GM19467 (cell line): Measurements from ENCODE around the gene ITGB4.

Experiments used
- ATAC-seq: cut with Tn5 transposase; IDR thresholded peaks from one replicate; pipeline ENCODE4 v1.9.1; 2021; ENCODE audit warnings: mild to moderate bottlenecking, moderate library complexity; ENCODE audit not compliant: unreplicated experiment

ITGB4 gene

DNA sequence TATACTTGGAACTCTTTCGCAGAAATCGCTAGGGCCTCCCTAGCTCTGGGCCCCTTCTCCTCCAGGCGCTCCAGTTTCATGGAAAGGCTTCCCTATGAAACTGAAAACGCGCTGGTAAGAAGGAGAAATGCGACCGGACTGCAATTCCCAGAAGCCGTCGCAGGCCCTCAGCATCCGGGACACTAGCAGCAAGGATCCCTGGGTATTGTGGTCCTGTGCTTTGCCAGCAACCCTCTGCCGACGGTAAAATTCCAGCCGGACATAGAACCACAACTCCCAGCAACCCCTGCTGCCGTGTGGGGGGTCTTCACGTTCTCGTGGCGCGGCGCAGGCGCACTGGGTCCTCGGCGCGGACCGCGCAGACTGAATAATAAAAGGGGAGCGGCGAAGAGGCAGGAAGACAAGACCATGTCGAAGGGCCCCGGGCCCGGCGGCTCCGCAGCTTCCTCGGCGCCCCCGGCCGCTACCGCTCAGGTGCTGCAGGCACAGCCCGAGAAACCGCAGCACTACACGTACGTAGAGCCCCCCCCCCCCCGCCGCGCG lies 63.3 kb downstream of the ITGB4 start, which contains the start of gene UNK:
TSS of gene UNK (plus strand) at position 334 of the 543 bp plus-strand sequence. CDS start at position 409, 75 bp downstream.
- peak; percentile 67 for ATAC-seq

DNA sequence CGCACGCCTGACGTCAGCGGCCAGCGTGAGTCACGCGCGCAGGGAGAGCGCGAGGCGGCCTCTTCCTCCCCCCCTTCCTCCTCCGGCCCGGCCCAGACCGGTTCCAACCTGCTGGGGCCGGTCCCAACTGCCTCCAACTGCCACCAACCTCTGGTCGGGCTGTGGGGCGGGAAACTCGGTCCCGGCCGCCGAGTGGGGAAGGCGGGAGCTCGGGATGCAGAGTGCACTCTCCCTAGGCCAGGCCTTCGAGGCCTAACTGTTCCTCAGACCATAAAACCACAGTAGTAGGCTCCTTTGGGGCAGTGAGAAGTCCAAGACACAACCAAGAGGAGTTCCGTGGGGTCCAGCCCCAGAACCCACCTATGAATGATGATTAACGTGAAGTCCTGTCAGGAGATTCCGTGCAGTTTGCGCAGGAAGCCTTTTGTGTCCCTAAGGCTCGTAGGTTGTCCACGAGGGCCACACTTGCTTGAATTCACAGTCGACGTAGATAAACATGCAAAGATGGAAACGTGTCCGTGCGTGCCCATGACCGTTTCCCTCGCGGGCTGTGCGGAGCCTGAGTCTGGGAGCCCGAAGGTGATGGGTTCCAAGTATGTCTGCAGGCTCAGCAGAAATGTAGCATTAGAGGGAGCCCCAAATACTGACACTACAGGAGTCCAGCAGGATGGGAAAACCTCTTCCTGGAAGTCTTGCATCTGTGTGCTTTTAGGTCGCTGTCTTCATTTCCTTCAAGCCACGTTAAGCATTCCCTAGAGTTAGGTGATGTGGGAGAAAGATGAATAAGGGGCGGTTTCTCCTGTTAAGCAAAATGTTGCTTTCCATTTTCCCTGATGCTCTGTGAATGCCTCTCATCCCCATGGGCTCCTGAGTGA lies 64.0 kb downstream of the ITGB4 start:
- ATAC-seq, result peak; percentile 53

GRCh38 chr17:75791254-75791653 lies 70.0 kb downstream of the ITGB4 start:
- ATAC-seq, result no peak

GRCh38 chr17:75793460-75793859 lies 72.2 kb downstream of the ITGB4 start:
- no peak for ATAC-seq

- ATAC-seq, result no peak
Measured at GRCh38 chr17:75795820-75796607, 74.8 kb downstream of the ITGB4 start.

DNA sequence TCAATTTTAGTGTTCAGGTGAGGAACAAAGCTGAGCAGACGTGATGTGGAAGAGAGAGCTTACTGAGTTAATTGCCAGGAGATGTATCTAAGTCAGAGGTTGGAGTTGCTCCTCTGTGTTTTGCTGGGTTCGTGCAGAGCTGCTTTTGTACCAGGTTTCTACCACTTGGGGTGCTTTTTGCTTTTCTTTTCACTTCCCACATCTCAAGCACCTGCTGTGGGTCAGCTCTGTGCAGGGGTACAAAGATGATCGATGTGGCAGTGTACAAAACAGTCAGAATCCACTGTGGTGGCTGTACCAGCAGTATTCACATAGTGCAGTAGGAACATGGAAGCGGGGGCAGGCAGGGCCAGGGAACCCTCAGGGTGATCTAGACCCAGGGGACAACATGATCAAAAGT lies 78.1 kb downstream of the ITGB4 start:
- no peak for ATAC-seq

GRCh38 chr17:75803883-75804282 lies 82.6 kb downstream of the ITGB4 start:
- ATAC-seq, result no peak

DNA sequence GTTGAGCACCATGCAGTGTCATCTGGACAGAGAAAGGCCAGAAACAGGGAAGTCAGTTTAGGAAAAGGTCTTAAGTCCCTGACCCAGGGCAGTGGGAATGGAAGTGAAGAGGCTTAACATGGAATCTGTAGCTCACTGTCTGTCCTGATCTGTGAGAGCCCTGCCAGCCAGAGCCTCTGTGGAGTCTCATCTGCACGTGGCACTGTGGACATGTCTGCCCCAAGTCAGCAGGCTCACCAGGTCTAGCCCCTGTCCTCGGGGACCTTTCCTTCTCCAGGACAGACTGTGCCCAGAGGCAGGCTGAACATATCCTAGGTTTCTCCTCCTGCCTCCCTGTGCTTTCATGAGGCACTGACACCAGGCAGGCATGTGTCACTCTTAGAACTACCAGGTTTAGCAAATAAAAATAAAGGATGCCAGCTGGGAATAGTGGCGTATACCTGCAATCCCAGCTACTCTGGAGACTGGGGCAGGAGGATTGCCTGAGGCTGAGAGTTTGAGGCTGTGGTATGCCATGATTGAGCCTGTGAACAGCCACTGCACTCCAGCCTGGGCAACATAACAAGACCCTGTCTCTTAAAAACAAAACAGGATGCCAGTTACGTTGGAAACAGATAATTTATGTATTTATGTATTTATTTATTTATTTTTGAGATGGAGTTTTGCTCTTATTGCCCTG lies 85.7 kb downstream of the ITGB4 start:
- ATAC-seq, result no peak
